Thyroid gland (tissue), 4 donors: Measurements from ENCODE around the gene FKBP1A.

Experiments
- CTCF ChIP-seq, 6 experiments: fragments of 200-600 bp in 3 of 6; fragments of 450-650 bp in 3 of 6; sonication (generic) in 3 of 6; IDR thresholded peaks; one replicate each; pipeline ENCODE4 v1.5.1; 2016 to 2019; ENCODE audit warnings: antibody characterized with exemption in 6 of 6, mild to moderate bottlenecking in 2 of 6, inconsistent platforms in 1 of 6, moderate library complexity in 1 of 6
- POLR2A ChIP-seq, 2 donors: fragments of 450-650 bp; IDR thresholded peaks; one replicate each; pipeline ENCODE4 v1.6.1; 2017; ENCODE audit warnings: antibody characterized with exemption in 2 of 2, mild to moderate bottlenecking in 2 of 2, moderate library complexity in 1 of 2

- TF ChIP-seq CTCF (IDR thresholded peaks at IDR 0.05) (no peak), POLR2A (IDR thresholded peaks at IDR 0.05) (no peak)
These were observed 60.0 kb downstream of the FKBP1A start for GRCh38 chr20:1332749-1333300.
